H1 (cell line): ENCODE data around the gene STAMBPL1. TPM values are rescaled to one million over a fixed set of nuclear protein-coding genes. Genes with fewer than 3 reads are reported as not detected.

Experiments used
- CTCF ChIA-PET: fragments of 300-600 bp; sonication (Branson Sonifier 250); formaldehyde crosslinking; loops from one replicate; lab custom pipeline; 2021; ENCODE audit not compliant: partially characterized antibody; lab: Charles Lee
- POLR2A ChIA-PET: fragments of 300-600 bp; sonication (Branson Sonifier 250); formaldehyde crosslinking; loops from one replicate; lab custom pipeline; 2021; ENCODE audit warnings: inconsistent platforms; ENCODE audit not compliant: partially characterized antibody; lab: Charles Lee
- DNase-seq, 2 experiments: peaks; one replicate each; pipeline versions ENCODE4 v3.0.0 to v3.0.0-alpha.2; 2010 to 2022; ENCODE audit warnings: low spot score in 2 of 2, low read depth in 1 of 2, mixed read lengths in 1 of 2
- FAIRE-seq: peaks from 2 replicates; lab custom pipeline; 2011; peaks lifted over from hg19 to GRCh38; lab: Jason Lieb, UNC
- H2AFZ ChIP-seq: 2 replicates; pipeline ENCODE4 v1.8.1; 2012; ENCODE audit warnings: low read length, inconsistent platforms
- H2AK5ac ChIP-seq: 2 replicates; pipeline ENCODE4 v1.6.1; 2013; ENCODE audit warnings: low read depth, low read length
- H2BK120ac ChIP-seq: replicated peaks from 2 replicates; pipeline ENCODE3; 2013; ENCODE audit warnings: low read depth, low read length, inconsistent platforms
- H2BK12ac ChIP-seq: 2 replicates; pipeline ENCODE4 v1.6.1; 2013; ENCODE audit warnings: low read depth, low read length
- H2BK15ac ChIP-seq: 2 replicates; pipeline ENCODE4 v1.6.1; 2013; ENCODE audit warnings: low read length
- H2BK20ac ChIP-seq: 2 replicates; pipeline ENCODE4 v1.6.1; 2013; ENCODE audit warnings: low read length
- H2BK5ac ChIP-seq: 2 replicates; pipeline ENCODE4 v1.6.1; 2013; ENCODE audit warnings: low read depth, low read length
- H3K14ac ChIP-seq: 2 replicates; pipeline ENCODE4 v1.6.1; 2013; ENCODE audit warnings: inconsistent platforms; ENCODE audit not compliant: insufficient read length
- H3K18ac ChIP-seq: 2 replicates; pipeline ENCODE4 v1.6.1; 2013; ENCODE audit warnings: low read length; ENCODE audit errors: extremely low read depth
- H3K23ac ChIP-seq: 2 replicates; pipeline ENCODE4 v1.6.1; 2013; ENCODE audit warnings: inconsistent platforms; ENCODE audit not compliant: insufficient read length
- H3K23me2 ChIP-seq: 2 replicates; pipeline ENCODE4 v1.6.1; 2013; ENCODE audit warnings: low read depth, low read length
- H3K27ac ChIP-seq: 2 replicates; pipeline ENCODE4 v1.6.1; 2011; ENCODE audit warnings: low read depth, low read length, inconsistent platforms
- H3K27me3 ChIP-seq, 4 experiments: replicated peaks in 1 of 4; 1 replicate in 1 of 4; 2 replicates in 3 of 4; pipeline versions ENCODE4 v1.6.1 to v1.8.1; 2011 to 2013; ENCODE audit warnings: low read length in 3 of 4, mild to moderate bottlenecking in 3 of 4, inconsistent platforms in 2 of 4, mixed read lengths in 2 of 4, moderate library complexity in 1 of 4; ENCODE audit not compliant: control insufficient read depth in 3 of 4, insufficient read depth in 3 of 4; ENCODE audit errors: extremely low read depth in 1 of 4
- H3K36me3 ChIP-seq, 4 experiments: 2 replicates each; pipeline versions ENCODE4 v1.6.1 to v1.8.1; 2011 to 2013; ENCODE audit warnings: mild to moderate bottlenecking in 4 of 4, low read length in 3 of 4, moderate library complexity in 2 of 4, control low read depth in 1 of 4, inconsistent platforms in 1 of 4; ENCODE audit not compliant: insufficient read depth in 4 of 4, control insufficient read depth in 2 of 4
- H3K4ac ChIP-seq: replicated peaks from 2 replicates; pipeline ENCODE3; 2013; ENCODE audit warnings: low read length, low read depth, mixed read lengths, inconsistent platforms; ENCODE audit not compliant: insufficient read length
- H3K4me1 ChIP-seq, 4 experiments: replicated peaks in 1 of 4; 1 replicate in 1 of 4; 2 replicates in 3 of 4; pipeline versions ENCODE4 v1.6.1 to v1.8.1; 2011 to 2013; ENCODE audit warnings: low read length in 3 of 4, inconsistent platforms in 2 of 4, mixed read lengths in 1 of 4; ENCODE audit not compliant: insufficient read depth in 4 of 4, control insufficient read depth in 3 of 4
- H3K4me2 ChIP-seq, 2 experiments: 2 replicates each; pipeline versions ENCODE4 v1.6.1 to v1.8.1; 2011 to 2013; ENCODE audit warnings: low read depth in 2 of 2, low read length in 2 of 2, control low read depth in 1 of 2, inconsistent platforms in 1 of 2, mild to moderate bottlenecking in 1 of 2; ENCODE audit not compliant: insufficient read depth in 1 of 2
- H3K4me3 ChIP-seq, 4 experiments: fragments of 200-600, 300-600 bp in 1 of 4; sonication (generic), shearing (Covaris generic), sonication (Bioruptor Twin) in 1 of 4; 2 replicates each; pipeline versions ENCODE4 v1.5.1 to v1.8.1; 2011 to 2016; ENCODE audit warnings: low read length in 4 of 4, low read depth in 3 of 4, control low read depth in 2 of 4, inconsistent platforms in 2 of 4, mild to moderate bottlenecking in 2 of 4, mixed read lengths in 1 of 4, moderate library complexity in 1 of 4; ENCODE audit not compliant: insufficient read depth in 2 of 4; ENCODE audit errors: extremely low read depth in 1 of 4
- H3K56ac ChIP-seq: replicated peaks from 2 replicates; pipeline ENCODE3; 2013; ENCODE audit warnings: low read depth, mild to moderate bottlenecking, mixed read lengths, low read length, inconsistent platforms; ENCODE audit not compliant: insufficient read length
- H3K79me1 ChIP-seq: 2 replicates; pipeline ENCODE4 v1.6.1; 2013; ENCODE audit warnings: low read depth, low read length, control low read depth
- H3K79me2 ChIP-seq, 2 experiments: 2 replicates each; pipeline versions ENCODE4 v1.6.1 to v1.8.1; 2012 to 2013; ENCODE audit warnings: low read length in 2 of 2, mild to moderate bottlenecking in 2 of 2, inconsistent platforms in 1 of 2; ENCODE audit not compliant: insufficient read depth in 2 of 2, control insufficient read depth in 1 of 2
- H3K9ac ChIP-seq, 4 experiments: replicated peaks in 1 of 4; 1 replicate in 1 of 4; 2 replicates in 3 of 4; pipeline versions ENCODE4 v1.6.1 to v1.8.1; 2011 to 2013; ENCODE audit warnings: low read depth in 3 of 4, low read length in 3 of 4, control low read depth in 2 of 4, mild to moderate bottlenecking in 2 of 4, moderate library complexity in 2 of 4, inconsistent platforms in 1 of 4; ENCODE audit errors: extremely low read depth in 1 of 4
- H3K9me3 ChIP-seq, 2 experiments: 2 replicates each; pipeline versions ENCODE4 v1.6.1 to v1.8.1; 2012 to 2013; ENCODE audit warnings: mild to moderate bottlenecking in 2 of 2, moderate library complexity in 2 of 2, control low read depth in 1 of 2, inconsistent platforms in 1 of 2, low read depth in 1 of 2, low read length in 1 of 2, mixed read lengths in 1 of 2; ENCODE audit not compliant: insufficient read depth in 2 of 2
- H4K20me1 ChIP-seq, 2 experiments: replicated peaks in 1 of 2; 2 replicates each; pipeline versions ENCODE3 to v1.8.1; 2011 to 2013; ENCODE audit warnings: inconsistent platforms in 2 of 2, low read length in 2 of 2, mild to moderate bottlenecking in 1 of 2; ENCODE audit not compliant: insufficient read depth in 2 of 2, control insufficient read depth in 1 of 2
- H4K5ac ChIP-seq: 2 replicates; pipeline ENCODE4 v1.6.1; 2013; ENCODE audit warnings: low read length, low read depth, mixed read lengths, inconsistent platforms; ENCODE audit not compliant: insufficient read length
- H4K8ac ChIP-seq: 2 replicates; pipeline ENCODE4 v1.8.0; 2013; ENCODE audit warnings: mild to moderate bottlenecking, moderate library complexity, low read length, inconsistent platforms; ENCODE audit not compliant: insufficient read depth; ENCODE audit errors: extremely low read depth
- H4K91ac ChIP-seq: replicated peaks from 2 replicates; pipeline ENCODE3; 2013; ENCODE audit warnings: low read length, mixed read lengths, inconsistent platforms; ENCODE audit not compliant: insufficient read length
- RFX5 ChIP-seq: IDR thresholded peaks from 2 replicates; pipeline ENCODE4 v1.6.1; 2011; ENCODE audit warnings: low read depth, low read length, improper control_type of control experiment, borderline replicate concordance
- YY1 ChIP-seq: IDR thresholded peaks from 2 replicates; pipeline ENCODE4 v1.6.1; 2011; ENCODE audit warnings: low read depth, mild to moderate bottlenecking, low read length
- WGBS, 2 experiments: shearing (Covaris generic) in 1 of 2; methylation state at CpG; one replicate each; pipeline versions ENCODE4 v1.1.6 to v1.1.7; 2013 to 2015; ENCODE audit warnings: low lambda C conversion rate in 2 of 2, mixed read lengths in 2 of 2, inconsistent platforms in 1 of 2, low coverage in 1 of 2, missing lambda C conversion rate in 1 of 2; ENCODE audit not compliant: insufficient replicate concordance in 2 of 2, insufficient coverage in 1 of 2, insufficient read length in 1 of 2; ENCODE audit errors: extremely low coverage in 1 of 2, missing lambda C conversion rate in 1 of 2; 5-methylcytosine and 5-hydroxymethylcytosine counted together
- polyA plus RNA-seq, 7 experiments: library from polyadenylated mRNA; depleted of rRNA in 3 of 7; stranded (reverse) in 5 of 7; unstranded in 2 of 7; fragments of >200 nt in 5 of 7; fragments of 200-250 nt in 2 of 7; gene quantifications; 1 replicate in 5 of 7; 2 replicates in 1 of 7; 4 replicates in 1 of 7; pipeline versions ENCODE4 v1.2.1 to v1.2.3, GENCODE V29; 2011 to 2013; ENCODE audit warnings: missing spikeins in 2 of 7, mixed read lengths in 2 of 7
- total RNA-seq: library from RNA; stranded (reverse); fragmentation: NEBNext Ultra II Directional; extraction: Animal tissue kit (Norgen Biotek cat#: 25700); gene quantifications from 2 replicates; pipeline ENCODE4 v1.2.1, GENCODE V29; 2021
- TF ChIP-seq, protein P1 (sequence below): IDR thresholded peaks from 2 replicates; pipeline ENCODE4 v1.6.1; 2011; ENCODE audit warnings: low read depth, mild to moderate bottlenecking, low read length; ENCODE audit not compliant: insufficient read depth

Gene STAMBPL1
- total and polyA plus RNA-seq, 2 of the 8 experiments (the other 6 are each of a cell fraction or from before 2014, with no cell fraction given): 5.5 TPM

DNA sequence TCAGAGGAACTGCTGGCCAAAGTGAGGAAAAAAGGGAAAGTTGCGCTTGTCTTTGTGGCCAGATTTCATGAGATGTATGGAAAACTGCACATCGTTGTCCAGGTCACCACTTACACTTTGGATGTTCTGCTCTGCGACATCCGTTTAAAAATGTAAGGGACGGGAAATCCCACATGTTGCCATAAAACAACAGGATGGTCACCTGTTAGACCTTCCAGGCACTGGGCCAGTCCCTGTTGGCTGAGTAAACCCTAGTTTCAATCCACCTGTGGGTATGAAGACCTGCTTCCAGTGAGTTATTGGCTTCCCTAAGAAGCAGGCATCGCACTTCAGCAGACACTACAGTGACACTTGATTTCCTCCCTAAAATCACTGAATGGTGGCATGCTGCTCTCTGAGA lies 2.7 kb upstream of the STAMBPL1 start:
- Histone ChIP-seq H2AFZ (peak overlapping the region; percentile 85), H2AK5ac (no peak overlapping the region), H4K91ac (no peak overlapping the region), H3K27me3 (peaks cover 0 to 3% (median 1%) of the 10 kb centered on the region in 4 experiments; a peak in 1 of 7 replicates), H3K14ac (no peak overlapping the region), H3K27ac (no peak overlapping the region), H2BK5ac (no peak overlapping the region), H3K18ac (no peak overlapping the region), H3K36me3 (no peaks in the 10 kb centered on the region), H3K4me3 (no peak overlapping the region), H3K56ac (no peak overlapping the region), H3K23ac (no peak overlapping the region), H3K79me1 (no peaks in the 10 kb centered on the region), H3K4me1 (peaks cover 0 to 6% (median 2%) of the 10 kb centered on the region in 4 experiments; a peak in 3 of 7 replicates), H2BK15ac (no peak overlapping the region), H2BK12ac (no peak overlapping the region), H3K9me3 (no peaks in the 10 kb centered on the region), H2BK120ac (no peak overlapping the region), H3K4me2 (no peak overlapping the region), H2BK20ac (no peak overlapping the region), H4K20me1 (no peaks in the 10 kb centered on the region), H3K79me2 (no peaks in the 10 kb centered on the region), H3K9ac (no peak overlapping the region), H4K5ac (no peak overlapping the region), H4K8ac (no peak overlapping the region), H3K4ac (no peak overlapping the region), H3K23me2 (peaks cover 10% of the 10 kb centered on the region; the same call in 1 of the 2 replicates)
- ChIA-PET CTCF (interaction anchor here (0.9 to 2.0 kb wide), 3 partner anchors 41 to 149 kb away, joined by 3 to 5 read pairs (median 4); no protein-coding TSS in a partner anchor), POLR2A (no interaction called here)
- no peak for DNase-seq
- 89% methylated on average over 6 of the region's 6 CpGs; no CpG with 5 or more reads in 1 of the 2 experiments for WGBS, 2 experiments
- no peak for TF ChIP-seq RFX5
- no peak for TF ChIP-seq YY1
- TF ChIP-seq, protein P1, sequence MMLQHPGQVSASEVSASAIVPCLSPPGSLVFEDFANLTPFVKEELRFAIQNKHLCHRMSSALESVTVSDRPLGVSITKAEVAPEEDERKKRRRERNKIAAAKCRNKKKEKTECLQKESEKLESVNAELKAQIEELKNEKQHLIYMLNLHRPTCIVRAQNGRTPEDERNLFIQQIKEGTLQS: no peak
- no peak for FAIRE-seq
